Left cardiac atrium (tissue), 4 donors: ENCODE results near the gene DPYD. TPM values are rescaled to one million over a fixed set of nuclear protein-coding genes. Genes with fewer than 3 reads are reported as not detected.

ENCODE experiments used
- ATAC-seq, 2 donors: fragments of 200-7000 bp; cut with Tn5 transposase; one replicate each; pipeline ENCODE4 v1.9.1; 2020; ENCODE audit warnings: mild to moderate bottlenecking in 2 of 2, moderate library complexity in 2 of 2
- DNase-seq: peaks from one replicate; pipeline ENCODE4 v3.0.0-alpha.2; 2020
- intact Hi-C, 2 donors: fragments of 100-400 bp; cut with DNase I; formaldehyde crosslinking; loops; one replicate each; pipeline versions ENCODE4 v1.14.1 to v1.15.1; 2022 to 2023
- total RNA-seq, 2 donors: library from RNA; stranded (reverse); fragmentation: NEBNext Ultra II Directional; extraction: Animal tissue kit (Norgen Biotek cat#: 25700); gene quantifications; one replicate each; pipeline ENCODE4 v1.2.1, GENCODE V29; 2021
- donor health status: DM: no; HTN: yes; CAD: no.
- donor health status: DM: no; HTN: yes; CAD: no; lungs with severe emphysema.
- donor health status: DM: yes; HTN: yes; CAD: no.
- donor health status: Dilated cardiomyopathy.

DPYD gene
- total RNA-seq, 2 donors from 2014 or later: 16.7 to 22.8 TPM

DNA sequence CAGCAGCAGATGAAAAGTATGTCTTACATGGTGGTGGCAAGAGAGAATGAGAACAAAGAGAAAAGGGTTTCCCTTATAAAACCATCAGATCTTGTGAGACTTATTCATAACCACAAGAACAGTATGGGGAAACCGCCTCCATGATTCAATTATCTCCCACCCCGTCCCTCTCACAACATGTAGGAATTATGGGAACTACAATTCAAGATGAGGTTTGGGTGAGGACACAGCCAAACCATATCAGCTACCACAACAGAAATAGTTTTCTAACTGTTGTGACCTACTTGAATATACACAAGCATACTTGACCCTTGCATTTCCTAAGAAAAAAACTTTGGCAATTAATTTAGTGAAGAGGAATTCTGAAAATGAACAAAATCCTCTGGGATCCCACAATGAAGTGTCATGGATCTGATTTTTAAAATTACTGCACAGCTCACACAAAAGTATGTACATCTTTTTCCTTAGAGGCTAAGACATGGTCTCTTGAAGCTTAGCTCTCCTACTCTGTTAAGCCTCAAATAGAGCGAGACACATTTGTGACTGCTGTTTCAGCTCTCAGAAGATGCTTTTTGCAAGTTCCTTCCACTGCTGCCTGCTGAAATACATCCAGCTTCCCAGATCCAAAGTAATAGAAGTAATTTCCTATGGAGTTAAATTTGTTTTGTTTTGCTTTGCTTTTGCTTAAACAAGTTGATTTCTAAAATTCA is 265.8 kb downstream of the DPYD start:
- intact Hi-C loops: no loop called here
- ATAC-seq (no peak), DNase-seq (no peak)

DNA sequence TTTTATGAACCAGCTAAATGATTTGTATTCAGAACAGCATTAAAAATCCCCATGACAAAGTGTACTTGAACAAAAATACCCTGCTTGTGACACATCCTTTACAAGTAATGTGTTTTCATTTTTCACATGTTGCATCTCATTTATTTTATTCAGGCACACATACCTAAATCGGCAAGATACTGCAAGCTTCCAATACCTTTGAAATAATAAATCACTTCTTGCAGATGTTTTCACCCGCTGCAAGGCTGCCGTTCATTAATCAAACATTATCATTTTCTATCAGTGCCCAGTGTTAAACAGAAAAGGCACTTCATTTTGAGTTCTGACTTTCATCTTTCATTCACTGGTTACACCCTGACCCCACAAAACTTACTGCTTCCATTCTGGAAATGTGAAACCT is 269.6 kb downstream of the DPYD start:
- intact Hi-C loops: no loop called here
- ATAC-seq (no peak), DNase-seq (no peak)

DNA sequence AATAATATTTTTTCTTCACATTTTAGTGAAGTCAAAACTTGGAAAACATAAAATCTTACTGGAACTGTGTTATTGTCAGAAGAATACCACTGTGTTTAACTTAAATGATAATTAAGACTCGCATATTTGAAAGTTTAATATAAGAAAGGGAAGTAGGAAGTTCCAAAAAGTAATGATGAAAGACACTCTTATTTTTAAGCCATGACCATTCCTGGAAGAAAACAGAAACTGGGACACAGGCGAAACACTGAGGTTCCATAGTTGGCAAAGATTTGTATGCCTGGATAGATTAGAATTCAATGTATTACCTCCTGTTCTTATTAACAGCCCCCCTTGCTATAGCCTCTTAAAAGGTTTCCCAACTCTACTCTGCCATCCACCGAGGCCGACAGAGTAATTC is 271.2 kb downstream of the DPYD start:
- DNase-seq (no peak), ATAC-seq (no peak)
- intact Hi-C loops: no loop called here

DNA sequence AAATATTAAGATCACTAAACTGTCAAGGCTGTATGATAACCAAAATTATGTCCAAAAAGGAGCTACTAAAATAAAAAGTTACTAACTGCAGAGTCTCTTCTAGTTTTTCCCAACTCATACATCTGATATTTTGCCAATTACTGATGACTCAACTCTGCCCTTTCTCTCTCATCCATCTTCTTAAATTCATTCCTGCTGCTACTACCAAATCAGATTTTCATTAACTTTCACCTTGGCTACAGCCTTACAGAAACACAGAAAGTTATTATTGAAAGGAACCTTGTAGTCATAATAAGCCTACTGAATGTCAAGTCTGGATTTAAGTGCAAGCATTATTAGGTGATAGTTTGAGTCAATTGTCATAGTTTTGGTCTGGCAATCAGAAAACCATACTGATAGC is 273.1 kb downstream of the DPYD start:
- DNase-seq: no peak
- no peak for ATAC-seq
- intact Hi-C loops: no loop called here

DNA sequence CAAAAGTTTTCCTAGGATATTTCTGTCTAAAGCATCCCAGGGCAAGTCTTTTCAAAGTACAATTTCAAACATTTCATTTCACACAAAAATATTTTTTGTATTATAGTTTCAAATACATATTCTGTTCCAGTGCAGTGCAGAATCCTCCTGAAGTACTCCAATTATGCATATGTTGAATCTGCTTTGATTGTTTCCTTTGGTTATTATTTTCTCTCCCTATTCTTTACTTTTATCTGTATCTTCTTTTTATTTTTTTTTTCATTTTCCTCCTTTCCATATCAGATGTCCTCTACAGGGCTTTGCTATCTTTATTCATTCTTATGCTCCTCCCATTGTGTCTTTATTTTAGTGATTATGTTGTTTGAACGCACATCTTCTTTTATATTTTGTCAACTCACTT is 274.8 kb downstream of the DPYD start:
- intact Hi-C loops: no loop called here
- no peak for ATAC-seq

DNA sequence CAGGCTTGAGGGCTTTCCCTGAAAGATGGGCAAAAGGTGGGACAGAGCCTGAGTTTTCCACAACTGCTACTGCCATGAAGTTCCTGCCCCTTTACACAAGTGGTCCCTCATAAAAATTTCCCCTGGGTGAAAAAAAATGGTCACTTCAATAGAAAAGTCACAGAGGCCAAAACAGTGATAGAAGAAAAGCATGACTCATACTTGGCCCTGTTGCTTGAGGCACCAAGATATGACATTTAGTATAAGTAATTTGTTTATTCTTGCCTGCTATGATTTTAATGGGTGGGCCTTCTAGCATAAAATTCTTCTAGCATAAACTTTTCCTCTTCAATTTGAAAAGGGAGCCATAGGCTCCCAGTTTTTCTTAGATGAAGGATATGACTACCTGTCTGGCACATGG is 280.2 kb downstream of the DPYD start:
- ATAC-seq: no peak
- no peak for DNase-seq
- intact Hi-C loops: no loop called here

More for the DNA sequence above, 274.8 kb downstream of the DPYD start:
- no peak for DNase-seq

DNA sequence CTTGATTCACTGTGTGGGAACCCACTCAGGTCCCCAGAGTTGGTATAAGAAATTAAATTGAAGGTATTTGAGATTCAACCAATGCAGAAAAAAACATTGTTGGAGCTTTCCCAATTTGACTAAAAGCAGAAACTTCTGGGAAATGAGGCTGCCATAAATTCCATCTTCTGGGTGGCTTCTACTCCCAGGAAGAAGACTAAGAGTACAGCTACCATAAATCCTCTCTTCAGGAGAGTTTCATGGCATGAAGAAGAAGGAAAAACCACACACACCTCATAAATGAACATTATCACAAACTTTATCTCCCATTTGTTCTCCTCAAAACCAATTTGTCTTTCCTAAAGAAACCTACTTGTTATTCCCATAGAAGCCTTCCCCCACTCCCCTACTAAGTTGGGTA is 283.9 kb downstream of the DPYD start:
- intact Hi-C loops: no loop called here
- ATAC-seq (no peak), DNase-seq (no peak)

DNA sequence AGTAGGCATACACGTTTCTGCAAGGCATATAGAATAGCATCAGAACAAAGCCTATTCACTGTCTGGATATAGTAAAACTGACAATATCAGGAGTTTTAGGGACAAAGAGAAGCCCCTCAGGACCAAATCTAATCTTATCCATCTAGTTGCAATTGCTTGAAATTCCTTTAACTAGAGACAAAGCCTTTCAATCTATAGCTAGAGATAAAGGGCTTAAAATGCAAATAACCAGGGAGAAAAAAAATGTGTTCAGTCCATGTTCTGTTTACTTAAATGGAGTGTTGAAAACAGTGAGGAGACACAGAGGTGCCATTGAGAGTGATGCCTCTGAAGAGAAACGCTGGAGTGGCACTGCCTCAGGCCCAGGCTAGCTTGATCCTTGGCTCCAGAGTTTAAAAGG is 286.1 kb downstream of the DPYD start:
- intact Hi-C loops: no loop called here
- ATAC-seq (no peak), DNase-seq (no peak)

DNA sequence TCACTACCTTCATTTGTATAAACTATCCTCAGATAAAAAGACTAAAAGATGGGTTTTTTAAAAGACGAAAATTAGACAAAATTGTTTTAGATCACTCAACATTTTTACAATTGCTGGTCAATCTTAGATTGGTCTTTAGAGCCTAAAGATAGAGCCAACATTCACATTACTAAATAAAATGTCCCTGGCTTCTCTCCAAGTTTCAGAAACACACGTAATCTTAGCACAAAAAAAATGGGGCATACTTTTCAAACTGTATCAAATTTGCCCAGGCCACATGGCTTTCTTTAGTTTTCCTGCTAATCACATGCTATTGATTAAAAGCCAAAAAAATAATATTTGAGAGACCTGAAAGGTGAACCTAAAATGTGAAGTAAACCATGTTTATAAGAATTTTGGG is 288.1 kb downstream of the DPYD start:
- intact Hi-C loops: no loop called here
- ATAC-seq (no peak), DNase-seq (no peak)

DNA sequence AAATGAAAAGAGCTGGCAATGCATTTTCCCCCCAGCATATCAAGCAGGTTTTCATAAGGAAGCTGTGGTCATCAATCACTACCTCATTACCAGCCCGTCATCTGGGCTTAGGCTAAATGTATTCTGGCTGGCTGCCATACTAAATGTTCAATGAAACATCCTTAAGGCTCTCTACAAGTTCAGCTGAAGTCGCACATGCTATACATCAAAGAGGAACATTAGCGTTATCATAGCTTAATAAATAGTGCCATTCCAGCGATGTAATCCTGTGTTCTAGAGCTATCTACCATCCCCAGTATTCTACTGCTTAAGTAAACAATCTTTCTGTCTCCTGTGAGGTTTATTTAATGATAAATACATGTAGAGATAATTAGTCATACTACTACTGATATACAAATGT is 288.8 kb downstream of the DPYD start:
- intact Hi-C loops: no loop called here
- peak in 1 of 2 donors; percentile 70 for ATAC-seq
- no peak for DNase-seq

DNA sequence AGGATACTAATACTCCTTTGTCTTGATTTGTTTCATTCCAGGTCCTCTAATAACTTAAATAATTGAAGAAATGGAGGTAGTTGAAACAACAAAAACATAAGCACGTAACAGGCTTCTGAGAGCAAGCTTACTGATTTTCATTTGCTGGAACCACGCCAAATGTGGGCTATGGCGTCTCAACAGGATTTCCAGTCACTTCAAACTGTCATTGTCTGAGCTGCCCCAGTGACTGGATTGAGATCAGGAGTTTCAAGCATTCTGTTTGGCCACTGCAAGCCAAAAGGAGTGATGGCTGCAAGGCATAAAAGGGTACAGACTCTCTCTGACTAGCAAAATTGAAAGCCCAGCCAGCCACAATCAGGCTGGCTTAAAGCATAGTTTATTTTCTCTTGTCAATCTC is 289.9 kb downstream of the DPYD start:
- intact Hi-C loops: no loop called here
- peak in 1 of 2 donors; percentile 36 for ATAC-seq
- DNase-seq: peak; percentile 17

DNA sequence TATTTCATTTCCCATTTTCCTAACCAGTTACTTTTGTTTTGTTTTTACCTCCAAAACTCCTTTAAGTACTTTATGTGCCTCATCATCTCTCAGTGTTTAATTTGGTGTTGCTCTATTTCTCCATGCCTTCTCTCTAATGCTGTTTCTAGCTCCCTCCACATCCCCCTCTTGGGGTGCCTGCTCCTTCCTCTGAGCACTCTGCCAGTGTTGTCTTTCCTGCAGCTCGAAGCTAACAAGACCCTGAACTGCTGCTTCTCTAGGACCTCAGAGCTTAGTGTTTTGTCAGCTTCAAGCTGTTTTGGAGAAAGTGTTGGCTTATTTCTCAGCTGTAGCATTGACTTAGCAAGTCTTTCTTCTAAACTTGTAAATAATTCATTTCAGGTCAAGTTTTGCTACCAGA is 290.6 kb downstream of the DPYD start:
- ATAC-seq (no peak), DNase-seq (no peak)
- intact Hi-C loops: no loop called here

DNA sequence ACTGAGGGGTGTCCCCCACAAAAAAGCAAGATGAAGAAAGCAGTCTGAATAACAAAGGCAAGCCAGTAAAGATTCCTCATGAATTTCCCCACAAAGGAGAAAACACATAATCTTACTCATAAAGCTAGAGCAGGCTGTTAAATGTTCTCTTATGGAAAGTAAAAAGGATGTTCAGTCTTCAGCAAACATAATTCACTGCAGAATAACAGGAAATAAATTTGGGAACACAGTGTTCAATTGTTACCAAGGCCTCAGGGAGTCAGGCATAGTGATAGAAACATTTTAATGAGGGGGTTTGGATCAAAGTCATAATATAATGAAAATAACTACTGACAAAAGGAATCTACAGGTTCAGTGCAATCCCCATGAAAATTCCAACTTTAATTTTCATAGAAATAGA is 297.6 kb downstream of the DPYD start:
- DNase-seq: no peak
- ATAC-seq: no peak
- intact Hi-C loops: no loop called here

DNA sequence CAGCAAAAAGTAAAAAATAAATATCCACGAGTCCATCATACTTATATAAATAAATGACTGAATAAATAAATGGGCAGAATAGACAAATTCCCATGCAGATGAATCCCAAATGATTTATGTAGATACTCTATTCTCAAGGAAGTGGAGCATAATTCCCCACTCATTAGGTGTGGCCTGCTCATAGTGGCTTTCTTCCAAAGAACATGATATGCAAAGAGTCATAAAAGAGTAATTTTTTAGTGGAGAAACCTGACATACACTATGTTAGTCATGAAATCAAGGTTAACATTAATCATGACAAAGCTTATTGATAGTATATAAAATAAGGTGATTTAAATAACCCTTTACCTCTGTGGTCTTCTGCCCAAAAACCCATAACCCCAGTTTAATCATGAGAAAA is 298.9 kb downstream of the DPYD start:
- ATAC-seq (no peak), DNase-seq (no peak)
- intact Hi-C loops: no loop called here

DNA sequence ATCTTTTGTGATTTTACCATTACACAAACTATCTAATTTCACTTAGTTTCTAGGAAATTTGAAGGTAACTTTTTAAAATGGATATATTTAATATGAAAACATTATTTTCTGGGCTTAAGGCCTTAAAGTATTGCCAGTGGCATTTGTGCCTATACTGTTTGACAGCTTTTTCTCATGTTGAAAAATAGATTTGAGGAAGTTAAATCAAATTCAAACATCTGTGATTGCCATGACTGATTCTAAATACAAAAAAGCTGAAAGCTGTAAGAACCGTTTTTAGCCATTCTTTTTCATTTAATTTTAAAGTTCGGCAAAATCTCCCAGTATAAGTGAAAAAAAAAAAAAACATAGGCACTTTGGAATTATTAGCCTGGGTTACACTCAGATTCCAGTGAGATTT is 301.1 kb downstream of the DPYD start:
- no peak for DNase-seq
- intact Hi-C loops: no loop called here
- ATAC-seq: no peak

DNA sequence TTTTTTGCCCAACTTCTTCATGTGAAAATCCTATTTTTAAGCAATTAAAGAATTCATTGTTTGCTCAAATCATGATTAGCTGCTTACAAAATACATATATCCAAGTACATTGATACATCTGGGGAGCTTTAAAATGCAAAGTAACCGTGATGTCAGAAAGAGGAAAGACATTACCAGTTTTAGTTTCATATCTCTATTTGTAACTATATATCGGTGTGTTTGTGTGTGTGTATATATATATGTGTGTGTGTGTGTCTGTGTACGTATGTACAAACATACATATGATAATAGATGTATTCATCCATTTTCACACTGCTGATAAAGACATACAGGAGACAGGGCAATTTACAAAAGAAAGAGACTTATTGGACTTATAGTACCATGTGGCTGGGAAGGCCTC is 310.1 kb downstream of the DPYD start:
- no peak for DNase-seq
- intact Hi-C loops: no loop called here
- ATAC-seq: no peak

DNA sequence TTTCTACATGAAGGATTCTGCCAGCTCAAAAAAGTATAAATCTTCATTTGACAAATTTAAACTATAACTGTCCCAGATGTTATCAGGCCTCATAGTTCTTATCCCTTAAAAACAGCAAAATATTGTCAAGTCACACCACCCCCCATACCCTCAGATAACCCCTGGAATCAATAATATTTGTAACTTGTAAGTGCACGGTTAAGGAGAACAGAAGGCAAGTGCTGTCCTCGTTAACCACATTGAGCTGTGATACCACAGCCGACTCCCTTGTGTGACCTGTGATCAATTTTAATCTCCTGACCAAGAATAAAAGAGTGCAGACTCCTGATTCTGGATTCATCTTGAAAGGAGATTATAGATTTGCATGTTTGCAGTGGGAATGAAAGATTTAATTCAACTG is 310.7 kb downstream of the DPYD start:
- no peak for DNase-seq
- ATAC-seq: no peak
- intact Hi-C loops: no loop called here

DNA sequence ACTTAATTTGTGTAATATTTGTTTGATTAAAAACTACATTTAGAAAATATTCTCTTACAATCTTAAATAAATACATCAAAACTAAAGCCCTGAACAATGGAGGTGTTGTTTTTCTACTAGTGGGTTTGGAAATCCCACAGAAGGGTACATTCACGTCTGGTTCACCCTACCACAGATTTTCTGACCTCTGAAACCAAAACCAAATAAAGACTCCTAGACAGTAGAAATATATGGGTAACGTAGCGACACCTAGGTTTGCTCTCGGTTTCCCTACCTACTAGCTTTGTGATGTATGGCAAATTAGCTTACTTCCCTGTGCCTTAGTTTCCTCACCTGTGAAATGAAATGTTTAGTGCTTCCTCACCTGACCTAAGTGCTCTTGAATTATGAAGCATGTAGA is 312.6 kb downstream of the DPYD start:
- intact Hi-C loops: no loop called here
- DNase-seq (no peak), ATAC-seq (no peak)

DNA sequence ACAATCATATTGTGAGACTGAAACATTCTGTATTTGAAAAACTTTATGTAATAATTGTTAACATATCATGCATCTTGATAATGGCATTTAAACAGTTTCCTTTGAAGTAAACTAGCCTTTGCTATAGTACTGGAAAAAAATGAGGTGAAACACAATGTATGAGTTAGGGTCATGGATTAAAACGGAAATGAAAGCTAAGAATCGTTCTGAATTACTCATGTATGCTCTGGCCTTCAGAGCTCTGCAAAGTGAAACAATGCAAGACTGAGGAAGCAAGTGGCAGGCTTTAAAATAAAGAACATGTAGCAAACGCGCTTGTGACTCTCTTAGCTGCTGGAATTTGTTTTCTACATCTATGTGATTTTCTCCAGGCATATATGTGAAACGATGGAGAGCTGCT is 317.1 kb downstream of the DPYD start:
- no peak for ATAC-seq
- intact Hi-C loops: no loop called here
- no peak for DNase-seq

DNA sequence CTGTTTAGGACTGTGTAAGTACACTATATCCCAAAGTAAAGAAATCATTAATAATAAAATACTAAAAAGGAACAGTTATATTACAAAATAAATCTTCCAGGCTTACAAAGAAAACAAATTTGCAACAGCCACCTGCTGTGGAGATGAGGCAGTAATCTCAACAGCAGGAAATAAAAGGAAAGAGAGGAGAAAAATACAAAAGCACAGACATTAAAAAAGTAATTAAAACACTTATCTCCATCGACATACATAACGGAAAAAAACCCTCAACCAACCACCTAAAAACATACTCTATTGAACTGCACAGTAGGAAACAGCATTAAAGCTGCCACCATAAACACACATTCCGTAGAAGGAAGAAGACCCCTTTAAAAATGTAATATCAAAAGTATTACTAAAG is 317.6 kb downstream of the DPYD start:
- no peak for DNase-seq
- ATAC-seq: no peak
- intact Hi-C loops: no loop called here

DNA sequence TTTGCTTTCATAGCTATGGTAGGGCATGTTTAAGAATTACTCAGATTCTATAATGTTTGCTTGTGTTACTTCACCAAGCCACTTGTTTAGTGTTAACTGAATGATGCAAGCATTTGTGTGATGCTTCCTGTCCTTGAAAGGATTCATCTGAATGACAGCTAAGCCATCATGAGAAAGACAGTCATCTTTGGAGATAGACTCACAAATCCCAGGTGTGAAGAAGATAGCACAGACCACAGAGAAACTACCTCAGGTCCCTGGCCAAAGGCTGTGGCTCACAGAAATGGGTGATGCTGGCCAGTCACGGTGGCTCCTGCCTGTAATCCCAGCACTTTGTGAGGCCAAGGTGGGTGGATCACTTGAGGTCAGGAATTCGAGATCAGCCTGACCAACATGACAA is 321.4 kb downstream of the DPYD start:
- ATAC-seq (no peak), DNase-seq (no peak)
- intact Hi-C loops: no loop called here

DNA sequence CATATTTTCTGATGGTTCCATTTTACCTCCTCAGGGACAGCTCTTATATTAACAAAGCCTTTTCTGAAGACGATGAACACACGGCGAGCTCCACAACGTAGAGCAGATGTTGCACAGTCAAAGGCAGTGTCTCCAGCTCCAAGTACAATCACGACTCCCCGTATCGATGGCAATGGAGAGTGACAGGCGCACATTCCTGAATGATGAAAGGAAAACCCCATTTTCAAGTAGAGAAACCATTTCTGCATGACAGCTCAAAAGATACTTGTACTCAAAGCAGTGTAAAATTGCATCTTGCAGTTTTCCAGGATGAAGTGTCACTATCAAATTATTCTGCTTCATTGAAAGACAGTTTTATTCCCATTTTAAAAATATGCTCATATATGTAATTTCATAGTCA is 327.6 kb downstream of the DPYD start:
- ATAC-seq (no peak), DNase-seq (no peak)
- intact Hi-C loops: no loop called here
